Vagina (tissue), 2 donors: Measurements from ENCODE around the gene HTRA3. TPM values are rescaled to one million over a fixed set of nuclear protein-coding genes. Genes with fewer than 3 reads are reported as not detected.

Experiments used
- DNase-seq, 2 donors: peaks; one replicate each; pipeline ENCODE4 v3.0.0-alpha.2; 2017; ENCODE audit errors: extremely low spot score in 2 of 2
- H3K27ac ChIP-seq: fragments of 200-600 bp; sonication (generic); one replicate; pipeline ENCODE4 v1.5.1; 2019
- H3K27me3 ChIP-seq: fragments of 200-600 bp; sonication (generic); one replicate; pipeline ENCODE4 v1.5.1; 2019
- H3K36me3 ChIP-seq, 2 donors: fragments of 200-600 bp; sonication (generic); one replicate each; pipeline ENCODE4 v1.5.1; 2017 to 2019
- H3K4me1 ChIP-seq: fragments of 200-600 bp; sonication (generic); one replicate; pipeline ENCODE4 v1.5.1; 2019
- H3K4me3 ChIP-seq, 2 donors: fragments of 200-600 bp; sonication (generic); 1 replicate in 1 of 2; 2 replicates in 1 of 2; pipeline ENCODE4 v1.5.1; 2016 to 2019
- H3K9me3 ChIP-seq: fragments of 200-600 bp; sonication (generic); one replicate; pipeline ENCODE4 v1.5.1; 2019
- CTCF ChIP-seq, 3 experiments: fragments of 450-650 bp in 2 of 3; fragments of 200-600 bp in 1 of 3; sonication (generic) in 1 of 3; IDR thresholded peaks; one replicate each; pipeline ENCODE4 v1.5.1; 2017 to 2019; ENCODE audit warnings: antibody characterized with exemption in 3 of 3, mild to moderate bottlenecking in 2 of 3, moderate library complexity in 2 of 3
- POLR2A ChIP-seq, 2 donors: fragments of 450-650 bp; IDR thresholded peaks; one replicate each; pipeline ENCODE4 v1.6.1; 2017; ENCODE audit warnings: antibody characterized with exemption in 2 of 2, mild to moderate bottlenecking in 2 of 2, moderate library complexity in 2 of 2
- POLR2AphosphoS5 ChIP-seq, 2 donors: sonication (generic); formaldehyde crosslinking; IDR thresholded peaks; one replicate each; pipeline ENCODE4 v1.9.0; 2017; ENCODE audit warnings: antibody characterized with exemption in 2 of 2, mild to moderate bottlenecking in 2 of 2, low read depth in 1 of 2; ENCODE audit not compliant: insufficient read depth in 1 of 2
- intact Hi-C: fragments of 100-400 bp; cut with DNase I; formaldehyde crosslinking; loops from one replicate; pipeline ENCODE4 v1.15.1; 2023
- total RNA-seq: library from RNA; depleted of rRNA; stranded (reverse); fragments of >200 nt; gene quantifications from one replicate; pipeline ENCODE4 v1.2.3, GENCODE V29; 2016

Gene HTRA3
- total RNA-seq, 1 donor from 2014 or later: 33.1 TPM

- no peak for TF ChIP-seq CTCF (IDR thresholded peaks at IDR 0.05)
- TF ChIP-seq POLR2A (IDR thresholded peaks at IDR 0.05): no peak
- TF ChIP-seq POLR2AphosphoS5 (IDR thresholded peaks at IDR 0.05; ENCODE audit: insufficient read depth in 1 of 2, low read depth in 1 of 2): no peak
- H3K4me3 ChIP-seq: no peak overlapping the region
- H3K4me1 ChIP-seq: peaks cover 4% of the 10 kb centered on the region
- no peak for DNase-seq
- H3K9me3 ChIP-seq: no peaks in the 10 kb centered on the region
- no peak overlapping the region for H3K27ac ChIP-seq
- no peaks in the 10 kb centered on the region for H3K36me3 ChIP-seq
- intact Hi-C loops: no loop called here
- no peaks in the 10 kb centered on the region for H3K27me3 ChIP-seq
Measured at GRCh38 chr4:8265171-8265929, 4.2 kb upstream of the HTRA3 start.

- intact Hi-C loops: no loop called here
- Histone ChIP-seq H3K9me3 (no peaks in the 10 kb centered on the region), H3K27ac (no peak overlapping the region), H3K4me1 (peaks cover 10% of the 10 kb centered on the region), H3K27me3 (no peaks in the 10 kb centered on the region), H3K4me3 (no peak overlapping the region), H3K36me3 (no peaks in the 10 kb centered on the region)
- no peak for DNase-seq
- TF ChIP-seq POLR2A (IDR thresholded peaks at IDR 0.05): no peak
- no peak for TF ChIP-seq POLR2AphosphoS5 (IDR thresholded peaks at IDR 0.05; ENCODE audit: insufficient read depth in 1 of 2, low read depth in 1 of 2)
- no peak for TF ChIP-seq CTCF (IDR thresholded peaks at IDR 0.05)
Measured at GRCh38 chr4:8266088-8266487, 3.5 kb upstream of the HTRA3 start.

GRCh38 chr4:8266508-8266907, 3.0 kb upstream of the HTRA3 start:
- H3K9me3 ChIP-seq: no peaks in the 10 kb centered on the region
- DNase-seq: no peak
- H3K27me3 ChIP-seq: no peaks in the 10 kb centered on the region
- TF ChIP-seq POLR2AphosphoS5 (IDR thresholded peaks at IDR 0.05; ENCODE audit: insufficient read depth in 1 of 2, low read depth in 1 of 2): no peak
- TF ChIP-seq CTCF (IDR thresholded peaks at IDR 0.05): no peak
- no peak for TF ChIP-seq POLR2A (IDR thresholded peaks at IDR 0.05)
- no peak overlapping the region for H3K27ac ChIP-seq
- intact Hi-C loops: no loop called here
- H3K4me3 ChIP-seq: no peak overlapping the region
- H3K4me1 ChIP-seq: peaks cover 13% of the 10 kb centered on the region
- no peaks in the 10 kb centered on the region for H3K36me3 ChIP-seq

GRCh38 chr4:8267077-8267476, 2.5 kb upstream of the HTRA3 start:
- Histone ChIP-seq H3K9me3 (no peaks in the 10 kb centered on the region), H3K4me1 (peaks cover 19% of the 10 kb centered on the region), H3K27me3 (no peaks in the 10 kb centered on the region), H3K4me3 (no peak overlapping the region), H3K27ac (no peak overlapping the region), H3K36me3 (no peaks in the 10 kb centered on the region)
- TF ChIP-seq POLR2A (IDR thresholded peaks at IDR 0.05) (no peak), CTCF (IDR thresholded peaks at IDR 0.05) (peak in 1 of 3 experiments; percentile 36)
- DNase-seq: no peak
- intact Hi-C loops: no loop called here

GRCh38 chr4:8268211-8268610, 1.3 kb upstream of the HTRA3 start:
- DNase-seq: no peak
- Histone ChIP-seq H3K4me1 (peaks cover 30% of the 10 kb centered on the region), H3K27me3 (no peaks in the 10 kb centered on the region), H3K27ac (no peak overlapping the region), H3K4me3 (no peak overlapping the region), H3K36me3 (no peaks in the 10 kb centered on the region), H3K9me3 (no peaks in the 10 kb centered on the region)
- no peak for TF ChIP-seq CTCF (IDR thresholded peaks at IDR 0.05)
- no peak for TF ChIP-seq POLR2AphosphoS5 (IDR thresholded peaks at IDR 0.05; ENCODE audit: insufficient read depth in 1 of 2, low read depth in 1 of 2)
- no peak for TF ChIP-seq POLR2A (IDR thresholded peaks at IDR 0.05)
- intact Hi-C loops: no loop called here
